ENCODE measurements around the gene FCHSD2. TPM values are rescaled to one million over a fixed set of nuclear protein-coding genes. Genes with fewer than 3 reads are reported as not detected.
A peak's percentile ranks its signal among the peaks of the same experiment; 100 is the strongest.

Gene FCHSD2
- total and polyA plus RNA-seq, 10 donors: 30.2 to 129 (median 69.7) TPM

GRCh38 chr11:72927380-72927779, 214.7 kb downstream of the FCHSD2 start:
- intact Hi-C loops (cut with DNase I; ENCODE audit: low total_unique reads): no loop called here

GRCh38 chr11:72926076-72926475, 216.0 kb downstream of the FCHSD2 start:
- peaks cover 0 to 84% (median 24%) of the 10 kb centered on the region in 6 donors for H3K4me1 ChIP-seq
- intact Hi-C loops (cut with DNase I; ENCODE audit: low total_unique reads): no loop called here
- 81 to 100% (median 96%) methylated on average over 1 of the region's 1 CpG for WGBS, 5 donors
- peak overlapping the region in 5 of 8 donors; percentile 27 to 67 (median 29) for H3K27ac ChIP-seq
- no peaks in the 10 kb centered on the region for H3K9me3 ChIP-seq
- H3K4me3 ChIP-seq: no peak overlapping the region
- H3K27me3 ChIP-seq (replicated peaks in 1 of 7): no peaks in the 10 kb centered on the region
- peaks cover 0 to 23% (median 5%) of the 10 kb centered on the region in 6 donors for H3K36me3 ChIP-seq
- no peak for TF ChIP-seq POLR2AphosphoS5 (IDR thresholded peaks at IDR 0.05)
- no peak for TF ChIP-seq CTCF (IDR thresholded peaks at IDR 0.05 in 8 of 11, conservative IDR thresholded peaks at IDR 0.05 in 3 of 11)
- no peak for TF ChIP-seq POLR2A (IDR thresholded peaks at IDR 0.05)
- no peak for DNase-seq

More at GRCh38 chr11:72927380-72927779, 214.7 kb downstream of the FCHSD2 start:
- TF ChIP-seq POLR2A (IDR thresholded peaks at IDR 0.05) (no peak), CTCF (IDR thresholded peaks at IDR 0.05 in 8 of 11, conservative IDR thresholded peaks at IDR 0.05 in 3 of 11) (no peak), POLR2AphosphoS5 (IDR thresholded peaks at IDR 0.05) (no peak)
- Histone ChIP-seq H3K4me3 (no peak overlapping the region), H3K36me3 (peaks cover 0 to 20% (median 0%) of the 10 kb centered on the region in 6 donors), H3K27me3 (replicated peaks in 1 of 7) (no peaks in the 10 kb centered on the region), H3K4me1 (peaks cover 0 to 79% (median 15%) of the 10 kb centered on the region in 6 donors), H3K27ac (peak overlapping the region in 5 of 8 donors; percentile 1 to 67 (median 28)), H3K9me3 (no peaks in the 10 kb centered on the region)
- DNase-seq: no peak

- no peak for DNase-seq
- no peak overlapping the region for H3K4me3 ChIP-seq
- WGBS, 5 donors: 95 to 98% (median 95%) methylated on average over 8 to 9 of the region's 9 CpGs
- H3K4me1 ChIP-seq: peaks cover 0 to 85% (median 26%) of the 10 kb centered on the region in 6 donors
- no peaks in the 10 kb centered on the region for H3K27me3 ChIP-seq (replicated peaks in 1 of 7)
- peak overlapping the region in 6 of 8 donors; percentile 15 to 67 (median 30) for H3K27ac ChIP-seq
- TF ChIP-seq POLR2A (IDR thresholded peaks at IDR 0.05): no peak
- peak in 2 of 3 donors; percentile 11 to 51 for TF ChIP-seq POLR2AphosphoS5 (IDR thresholded peaks at IDR 0.05)
- H3K36me3 ChIP-seq: peaks cover 0 to 27% (median 7%) of the 10 kb centered on the region in 6 donors
- intact Hi-C loops (cut with DNase I; ENCODE audit: low total_unique reads): no loop called here
- no peaks in the 10 kb centered on the region for H3K9me3 ChIP-seq
Observed at GRCh38 chr11:72925656-72926055, 216.5 kb downstream of the FCHSD2 start.

- H3K4me1 ChIP-seq: peaks cover 0 to 84% (median 29%) of the 10 kb centered on the region in 6 donors
- no peak for DNase-seq
- peaks cover 0 to 35% (median 11%) of the 10 kb centered on the region in 6 donors for H3K36me3 ChIP-seq
- no peak overlapping the region for H3K4me3 ChIP-seq
- 89 to 100% (median 98%) methylated on average over 1 of the region's 1 CpG for WGBS, 5 donors
- no peaks in the 10 kb centered on the region for H3K27me3 ChIP-seq (replicated peaks in 1 of 7)
- intact Hi-C loops (cut with DNase I; ENCODE audit: low total_unique reads): loop anchor here (5.0 kb wide), 1 partner anchor 253 kb away; no protein-coding TSS in a partner anchor
- peak overlapping the region in 6 of 8 donors; percentile 9 to 54 (median 30) for H3K27ac ChIP-seq
- H3K9me3 ChIP-seq: no peaks in the 10 kb centered on the region
- TF ChIP-seq POLR2AphosphoS5 (IDR thresholded peaks at IDR 0.05) (no peak), CTCF (IDR thresholded peaks at IDR 0.05 in 8 of 11, conservative IDR thresholded peaks at IDR 0.05 in 3 of 11) (peak; percentile 21 to 64 (median 54))
Observed at GRCh38 chr11:72924568-72925190, 217.4 kb downstream of the FCHSD2 start.
